K562 (cell line): ENCODE measurements around the gene CDC25B. TPM values are rescaled to one million over a fixed set of nuclear protein-coding genes. Genes with fewer than 3 reads are reported as not detected.

Experiments
- ARID4B ChIP-seq: sonication (generic); formaldehyde crosslinking; IDR thresholded peaks from 2 replicates; pipeline ENCODE4 v1.8.0; 2022; ENCODE audit warnings: mild to moderate bottlenecking, missing genetic modification reagents
- CBX1 ChIP-seq: sonication (generic); IDR thresholded peaks from 2 replicates; pipeline ENCODE4 v1.6.1; 2016; ENCODE audit warnings: antibody characterized with exemption, low read depth, mild to moderate bottlenecking
- CSDE1 ChIP-seq, 2 experiments: fragments of 450-650 bp; IDR thresholded peaks; 2 replicates each; pipeline ENCODE4 v1.6.1; 2016; ENCODE audit warnings: mild to moderate bottlenecking in 1 of 2
- LCOR ChIP-seq: sonication (generic); formaldehyde crosslinking; IDR thresholded peaks from 2 replicates; pipeline ENCODE4 v1.8.0; 2022; ENCODE audit warnings: mild to moderate bottlenecking, missing genetic modification reagents
- LEF1 ChIP-seq: fragments of 450-650 bp; IDR thresholded peaks from 2 replicates; pipeline ENCODE4 v1.6.1; 2016; ENCODE audit warnings: mild to moderate bottlenecking
- NFE2 ChIP-seq: IDR thresholded peaks from 2 replicates; pipeline ENCODE4 v1.6.1; 2014; ENCODE audit warnings: antibody characterized with exemption, low read depth
- NKRF ChIP-seq: fragments of 450-650 bp; IDR thresholded peaks from 2 replicates; pipeline ENCODE4 v1.6.1; 2016; ENCODE audit warnings: borderline replicate concordance
- NR1H2 ChIP-seq: sonication (generic); formaldehyde crosslinking; IDR thresholded peaks from 2 replicates; pipeline ENCODE4 v1.4.0; 2020; ENCODE audit warnings: mild to moderate bottlenecking, missing genetic modification reagents
- RFX5 ChIP-seq: IDR thresholded peaks from 2 replicates; pipeline ENCODE4 v1.6.1; 2011; ENCODE audit warnings: low read depth, mild to moderate bottlenecking, improper control_type of control experiment, low read length
- SNRNP70 ChIP-seq: fragments of 200-400 bp; formaldehyde crosslinking; optimal IDR thresholded peaks from 2 replicates; pipeline ENCODE3; 2017; ENCODE audit warnings: low read depth, low read length
- TAF9B ChIP-seq: fragments of 450-650 bp; IDR thresholded peaks from 2 replicates; pipeline ENCODE4 v1.6.1; 2018; ENCODE audit warnings: mild to moderate bottlenecking; ENCODE audit not compliant: partially characterized antibody
- TGIF2 ChIP-seq: sonication (generic); formaldehyde crosslinking; IDR thresholded peaks from 2 replicates; pipeline ENCODE4 v1.8.1; 2022; ENCODE audit warnings: mild to moderate bottlenecking, missing genetic modification reagents, moderate library complexity
- USF2 ChIP-seq: sonication (generic); formaldehyde crosslinking; IDR thresholded peaks from 2 replicates; pipeline ENCODE4 v1.5.0; 2020; ENCODE audit warnings: missing genetic modification reagents
- ZNF253 ChIP-seq: fragments of 250-450 bp; sonication (Bioruptor Pico); conservative IDR thresholded peaks from 2 replicates; pipeline ENCODE4 v1.6.1; 2021; ENCODE audit warnings: mild to moderate bottlenecking
- ZNF717 ChIP-seq: fragments of 250-450 bp; sonication (Bioruptor Pico); IDR thresholded peaks from 2 replicates; pipeline ENCODE4 v1.5.0; 2021
- polyA plus RNA-seq, 8 experiments: library from polyadenylated mRNA; depleted of rRNA in 4 of 8; stranded (reverse) in 5 of 8; unstranded in 3 of 8; fragments of >200 nt; fragmentation: Nextera tagmentation in 2 of 8; fragmentation: Illumina TruSeq in 1 of 8; extraction: Ambion mirVana in 2 of 8; extraction: Trizol in 1 of 8; gene quantifications; 2 replicates each; pipeline versions ENCODE4 v1.2.1 to v1.2.3, GENCODE V29; 2011 to 2014; ENCODE audit warnings: inconsistent platforms in 1 of 8, missing spikeins in 1 of 8
- total RNA-seq, 7 experiments: library from RNA; depleted of rRNA in 6 of 7; stranded (reverse); fragments of >200 nt in 6 of 7; fragmentation: Illumina TruSeq in 2 of 7; extraction: Trizol in 2 of 7; gene quantifications; 2 replicates each; pipeline versions ENCODE4 v1.2.1 to v1.2.3, GENCODE V29; 2011 to 2021; ENCODE audit warnings: low replicate concordance in 1 of 7
- TF ChIP-seq, protein P1 (sequence below): fragments of 450-650 bp; IDR thresholded peaks from 2 replicates; pipeline ENCODE4 v1.6.1; 2017; ENCODE audit warnings: mild to moderate bottlenecking, moderate library complexity

CDC25B gene
- total and polyA plus RNA-seq, 9 of the 15 experiments (the other 6 are each of a cell fraction or from before 2014, with no cell fraction given): 2.3 to 35.7 (median 9.5) TPM

- no peak for TF ChIP-seq ARID4B (CRISPR knock-in tag)
- TF ChIP-seq RFX5: no peak
- no peak for TF ChIP-seq ZNF717
- TF ChIP-seq LEF1: no peak
- TF ChIP-seq CBX1: no peak
- TF ChIP-seq TAF9B: no peak
- TF ChIP-seq NFE2: no peak
- no peak for TF ChIP-seq ZNF253 (CRISPR knock-in tag)
- no peak for TF ChIP-seq NKRF
- TF ChIP-seq LCOR (CRISPR knock-in tag): no peak
- no peak for TF ChIP-seq USF2
- no peak for TF ChIP-seq NR1H2 (CRISPR knock-in tag)
- no peak for TF ChIP-seq SNRNP70
- TF ChIP-seq, protein P1, sequence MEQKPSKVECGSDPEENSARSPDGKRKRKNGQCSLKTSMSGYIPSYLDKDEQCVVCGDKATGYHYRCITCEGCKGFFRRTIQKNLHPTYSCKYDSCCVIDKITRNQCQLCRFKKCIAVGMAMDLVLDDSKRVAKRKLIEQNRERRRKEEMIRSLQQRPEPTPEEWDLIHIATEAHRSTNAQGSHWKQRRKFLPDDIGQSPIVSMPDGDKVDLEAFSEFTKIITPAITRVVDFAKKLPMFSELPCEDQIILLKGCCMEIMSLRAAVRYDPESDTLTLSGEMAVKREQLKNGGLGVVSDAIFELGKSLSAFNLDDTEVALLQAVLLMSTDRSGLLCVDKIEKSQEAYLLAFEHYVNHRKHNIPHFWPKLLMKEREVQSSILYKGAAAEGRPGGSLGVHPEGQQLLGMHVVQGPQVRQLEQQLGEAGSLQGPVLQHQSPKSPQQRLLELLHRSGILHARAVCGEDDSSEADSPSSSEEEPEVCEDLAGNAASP: no peak
- TF ChIP-seq TGIF2 (CRISPR knock-in tag): no peak
- TF ChIP-seq CSDE1 (IDR thresholded peaks at IDR 0.05): no peak
These were observed 22.3 kb downstream of the CDC25B start (continued) for GRCh38 chr20:3818155-3819151.
